SJCRH30 (cell line): ENCODE results near the gene SLC6A11. TPM values are rescaled to one million over a fixed set of nuclear protein-coding genes. Genes with fewer than 3 reads are reported as not detected.

ENCODE experiments used
- DNase-seq, 2 experiments: peaks; one replicate each; pipeline ENCODE4 v3.0.0-alpha.2; 2015 to 2020
- H3K27ac ChIP-seq: fragments of 250-450 bp; sonication (Bioruptor Pico); 2 replicates; pipeline ENCODE4 v1.5.1; 2020; ENCODE audit warnings: mild to moderate bottlenecking, moderate library complexity
- H3K27me3 ChIP-seq: fragments of 250-450 bp; sonication (Bioruptor Pico); 2 replicates; pipeline ENCODE4 v1.5.1; 2020; ENCODE audit warnings: mild to moderate bottlenecking, moderate library complexity
- H3K36me3 ChIP-seq: fragments of 250-450 bp; sonication (Bioruptor Pico); 2 replicates; pipeline ENCODE4 v1.5.1; 2020; ENCODE audit warnings: mild to moderate bottlenecking, moderate library complexity
- H3K4me1 ChIP-seq: fragments of 250-450 bp; sonication (Bioruptor Pico); 2 replicates; pipeline ENCODE4 v1.5.1; 2020; ENCODE audit warnings: mild to moderate bottlenecking, moderate library complexity
- H3K4me3 ChIP-seq: fragments of 250-450 bp; sonication (Bioruptor Pico); 2 replicates; pipeline ENCODE4 v1.5.1; 2020; ENCODE audit warnings: mild to moderate bottlenecking, moderate library complexity
- H3K9me3 ChIP-seq: fragments of 250-450 bp; sonication (Bioruptor Pico); replicated peaks from 2 replicates; pipeline ENCODE4 v1.5.1; 2020; ENCODE audit warnings: mild to moderate bottlenecking, moderate library complexity
- total RNA-seq: library from RNA; depleted of rRNA; stranded (reverse); fragments of >200 nt; shearing (Covaris generic); gene quantifications from 2 replicates; pipeline ENCODE4 v1.2.3, GENCODE V29; 2014

The SLC6A11 gene
- total RNA-seq, 1 experiment from 2014 or later, result not detected

DNA sequence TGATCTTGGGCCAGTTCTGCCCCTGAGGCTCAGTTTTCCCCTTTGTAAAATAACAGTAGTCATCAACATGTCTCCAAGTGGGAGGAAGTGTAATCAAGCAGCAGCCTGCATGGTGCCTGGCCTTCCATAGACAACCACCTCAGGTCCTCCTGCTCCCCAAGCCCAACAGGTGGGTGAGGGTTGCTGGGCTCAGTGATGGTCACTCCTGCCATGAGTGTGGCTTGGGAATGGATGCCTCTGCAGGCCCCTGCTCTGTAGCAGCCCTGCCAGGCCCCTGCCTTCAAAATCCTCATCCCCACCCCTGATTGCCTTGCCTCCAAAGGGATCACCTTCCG lies 117.4 kb downstream of the SLC6A11 start:
- H3K27ac ChIP-seq, result no peak overlapping the region
- H3K4me1 ChIP-seq, result no peaks in the 10 kb centered on the region; the same call in 1 of the 2 replicates

DNA sequence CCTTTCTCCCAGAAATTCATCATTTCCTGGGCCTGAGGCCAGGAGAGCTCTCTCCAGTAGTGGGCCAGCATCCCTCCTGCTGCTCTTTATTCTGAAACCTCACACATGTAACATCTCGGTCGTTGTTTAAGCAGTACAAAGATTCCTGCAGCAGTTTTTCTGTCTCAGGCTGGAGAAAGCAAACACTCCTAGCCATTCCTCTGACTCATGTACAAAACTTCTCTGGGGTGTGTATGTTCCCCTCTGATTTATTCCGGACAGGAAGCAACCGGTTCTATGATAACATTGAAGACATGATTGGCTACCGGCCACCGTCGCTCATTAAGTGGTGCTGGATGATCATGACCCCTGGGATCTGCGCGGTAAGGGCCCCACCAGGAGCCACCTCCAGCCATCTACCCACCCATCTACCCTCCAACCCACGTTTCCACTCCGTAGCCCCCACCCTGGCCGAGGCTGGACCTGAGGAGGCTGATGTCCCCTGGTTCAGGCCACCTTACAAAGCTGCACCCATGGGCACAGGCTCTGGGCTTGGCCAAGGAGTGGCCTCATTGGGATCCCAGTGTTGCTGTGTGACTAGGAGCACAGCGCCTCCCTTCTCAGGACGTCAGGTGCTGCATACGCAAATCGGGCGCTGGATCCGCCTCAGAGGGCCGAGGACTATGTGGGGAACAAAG lies 117.9 kb downstream of the SLC6A11 start:
- H3K27ac ChIP-seq, result no peak overlapping the region
- no peak for DNase-seq
- no peaks in the 10 kb centered on the region for H3K36me3 ChIP-seq
- no peaks in the 10 kb centered on the region; the same call in 1 of the 2 replicates for H3K4me1 ChIP-seq
- H3K4me3 ChIP-seq, result no peak overlapping the region
- H3K27me3 ChIP-seq, result no peaks in the 10 kb centered on the region; the same call in 1 of the 2 replicates
- no peaks in the 10 kb centered on the region for H3K9me3 ChIP-seq

More for the DNA sequence above, 117.4 kb downstream of the SLC6A11 start:
- Histone ChIP-seq H3K27me3 (no peaks in the 10 kb centered on the region; the same call in 1 of the 2 replicates), H3K36me3 (no peaks in the 10 kb centered on the region), H3K9me3 (no peaks in the 10 kb centered on the region), H3K4me3 (no peak overlapping the region)
- no peak for DNase-seq

DNA sequence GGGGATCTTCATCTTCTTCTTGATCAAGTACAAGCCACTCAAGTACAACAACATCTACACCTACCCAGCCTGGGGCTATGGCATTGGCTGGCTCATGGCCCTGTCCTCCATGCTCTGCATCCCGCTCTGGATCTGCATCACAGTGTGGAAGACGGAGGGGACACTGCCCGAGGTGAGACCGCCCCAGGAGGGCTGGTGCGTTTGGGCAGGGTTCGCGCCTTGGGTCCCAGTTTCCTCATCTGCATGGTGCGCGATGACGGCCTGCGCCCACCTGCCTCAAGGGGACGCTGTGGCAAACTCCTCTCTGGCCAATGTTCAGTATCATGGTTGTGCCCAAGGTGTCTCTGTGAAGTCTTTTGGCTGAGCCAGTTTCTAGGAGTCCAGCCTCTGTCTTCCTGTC lies 119.0 kb downstream of the SLC6A11 start:
- DNase-seq, result no peak
- no peak overlapping the region for H3K4me3 ChIP-seq
- no peaks in the 10 kb centered on the region for H3K9me3 ChIP-seq
- no peaks in the 10 kb centered on the region; the same call in 1 of the 2 replicates for H3K4me1 ChIP-seq
- H3K27me3 ChIP-seq, result no peaks in the 10 kb centered on the region; the same call in 1 of the 2 replicates
- H3K36me3 ChIP-seq, result no peaks in the 10 kb centered on the region
- H3K27ac ChIP-seq, result no peak overlapping the region

DNA sequence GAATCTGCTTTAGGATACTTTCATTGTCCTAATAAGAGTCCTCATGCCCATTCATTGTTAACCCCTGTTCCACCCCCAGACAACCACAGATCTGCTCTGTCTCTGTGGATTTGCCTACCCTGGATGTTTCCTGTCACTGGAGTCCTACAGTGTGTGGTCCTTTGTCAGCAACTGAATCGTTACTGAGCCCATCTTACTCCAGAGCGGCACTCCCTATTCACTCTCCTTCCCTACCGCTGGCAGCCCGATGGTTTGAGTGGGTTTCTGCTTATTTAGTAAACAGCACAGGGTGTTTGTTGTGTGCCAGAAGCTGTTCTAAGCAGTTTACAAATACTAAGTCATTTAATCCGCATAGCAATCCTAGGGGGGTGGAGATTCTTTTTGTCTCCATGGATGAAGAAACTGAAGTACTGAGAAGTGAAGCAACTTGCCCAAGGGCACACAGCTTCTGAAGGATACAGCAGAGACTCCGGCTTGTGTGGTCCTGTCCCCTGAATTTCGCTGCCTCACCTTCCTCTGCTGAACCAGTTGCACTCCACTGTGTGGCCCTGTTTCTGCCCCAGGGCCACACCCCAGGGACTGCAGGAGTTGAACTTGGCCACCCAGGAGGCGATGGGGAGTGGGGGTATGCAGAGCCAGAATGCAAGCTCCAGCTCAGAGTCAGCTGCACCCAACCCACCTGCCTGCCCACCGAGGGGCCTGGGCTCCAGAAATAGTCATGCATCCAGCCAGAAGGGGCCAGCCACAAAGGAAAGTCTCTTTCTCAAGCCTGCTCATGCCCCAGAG lies 120.0 kb downstream of the SLC6A11 start:
- peak; percentile 51 to 63 for DNase-seq
- peak overlapping the region; percentile 36; the same call in 1 of the 2 replicates for H3K27ac ChIP-seq
- H3K4me1 ChIP-seq, result no peaks in the 10 kb centered on the region; the same call in 1 of the 2 replicates
- H3K36me3 ChIP-seq, result no peaks in the 10 kb centered on the region
- no peaks in the 10 kb centered on the region for H3K9me3 ChIP-seq
- no peak overlapping the region for H3K4me3 ChIP-seq
- no peaks in the 10 kb centered on the region; the same call in 1 of the 2 replicates for H3K27me3 ChIP-seq

DNA sequence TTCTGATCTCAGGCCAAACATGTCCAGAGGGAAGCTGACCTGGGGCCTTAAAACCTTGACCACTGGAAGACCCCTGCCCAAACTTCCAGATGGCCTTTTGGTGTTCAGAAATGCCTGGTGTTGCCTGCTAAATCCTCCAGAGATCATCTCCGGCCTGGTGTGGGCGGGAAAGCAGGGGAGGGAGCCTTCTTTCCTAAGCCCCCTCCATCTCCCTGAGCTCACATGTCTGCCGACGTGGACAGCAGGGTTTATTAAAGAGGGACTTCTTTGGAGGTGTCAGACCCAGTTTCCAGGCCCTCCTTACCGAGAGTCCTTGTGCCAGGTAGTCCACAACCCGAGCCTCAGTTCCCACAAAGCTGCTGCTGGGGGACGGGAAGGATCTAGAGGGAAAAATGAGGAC lies 120.7 kb downstream of the SLC6A11 start:
- Histone ChIP-seq H3K4me3 (no peak overlapping the region), H3K4me1 (peaks cover 1% of the 10 kb centered on the region; the same call in 1 of the 2 replicates), H3K9me3 (no peaks in the 10 kb centered on the region), H3K27ac (peak overlapping the region; percentile 36; the same call in 1 of the 2 replicates), H3K36me3 (no peaks in the 10 kb centered on the region), H3K27me3 (no peaks in the 10 kb centered on the region; the same call in 1 of the 2 replicates)
- DNase-seq, result peak in 1 of 2 experiments; percentile 17

DNA sequence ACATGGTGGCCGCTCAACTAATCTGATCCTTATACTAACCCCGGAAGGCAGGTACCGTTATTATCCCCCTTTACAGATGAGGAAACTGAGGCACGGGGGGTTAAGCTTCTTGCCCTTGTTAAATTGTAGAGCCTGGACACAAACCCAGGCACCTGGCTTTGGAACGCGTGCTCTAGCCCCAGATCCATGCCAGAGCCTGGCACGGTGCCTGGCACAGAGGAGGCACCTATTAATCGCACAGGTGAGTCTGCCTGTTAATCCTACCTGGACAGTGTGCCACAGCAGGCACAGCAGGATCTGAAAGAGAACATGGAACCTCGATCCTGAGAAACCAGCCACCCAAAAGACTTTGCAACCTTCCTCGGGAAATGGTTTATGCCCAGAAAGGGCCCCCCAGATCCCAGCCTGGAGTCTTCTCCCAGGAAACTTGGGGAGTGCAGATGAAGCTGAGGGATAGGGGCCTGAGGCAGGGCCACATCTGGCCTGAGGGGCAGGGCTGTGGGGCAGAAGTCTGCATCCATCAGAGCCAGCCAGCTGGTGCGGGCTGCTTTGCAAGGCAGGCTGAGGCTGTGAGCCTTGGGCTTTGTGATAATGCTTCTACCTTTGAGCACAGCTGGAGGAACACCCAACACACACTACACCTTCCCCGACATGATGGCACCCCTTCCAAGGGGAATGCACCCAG lies 121.3 kb downstream of the SLC6A11 start:
- Histone ChIP-seq H3K27me3 (no peaks in the 10 kb centered on the region; the same call in 1 of the 2 replicates), H3K4me1 (peaks cover 3% of the 10 kb centered on the region; the same call in 1 of the 2 replicates), H3K9me3 (no peaks in the 10 kb centered on the region), H3K27ac (no peak overlapping the region), H3K36me3 (no peaks in the 10 kb centered on the region), H3K4me3 (no peak overlapping the region)
- no peak for DNase-seq

DNA sequence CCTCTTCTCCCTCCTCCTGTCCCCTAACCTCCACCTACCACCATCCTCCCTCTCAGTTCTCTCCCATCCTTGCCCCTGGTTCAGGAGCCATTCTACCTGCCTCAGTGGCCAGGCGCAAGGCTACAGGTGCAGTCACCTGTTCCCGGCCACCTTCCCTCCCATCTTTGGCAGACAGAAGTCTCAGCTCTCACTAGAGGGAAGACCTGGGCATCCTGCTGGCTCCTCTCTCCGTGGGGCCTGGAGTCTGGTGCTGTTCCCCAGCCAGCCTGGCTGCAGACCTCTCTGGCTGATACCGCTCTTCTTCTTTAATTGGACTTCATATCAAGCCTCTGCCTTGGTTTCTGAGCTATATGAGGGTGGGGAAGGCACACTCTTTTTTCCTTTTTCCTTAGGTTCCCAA lies 123.5 kb downstream of the SLC6A11 start:
- Histone ChIP-seq H3K4me1 (peaks cover 3% of the 10 kb centered on the region; the same call in 1 of the 2 replicates), H3K9me3 (no peaks in the 10 kb centered on the region), H3K36me3 (no peaks in the 10 kb centered on the region), H3K27me3 (no peaks in the 10 kb centered on the region; the same call in 1 of the 2 replicates), H3K27ac (no peak overlapping the region), H3K4me3 (no peak overlapping the region)
- no peak for DNase-seq

DNA sequence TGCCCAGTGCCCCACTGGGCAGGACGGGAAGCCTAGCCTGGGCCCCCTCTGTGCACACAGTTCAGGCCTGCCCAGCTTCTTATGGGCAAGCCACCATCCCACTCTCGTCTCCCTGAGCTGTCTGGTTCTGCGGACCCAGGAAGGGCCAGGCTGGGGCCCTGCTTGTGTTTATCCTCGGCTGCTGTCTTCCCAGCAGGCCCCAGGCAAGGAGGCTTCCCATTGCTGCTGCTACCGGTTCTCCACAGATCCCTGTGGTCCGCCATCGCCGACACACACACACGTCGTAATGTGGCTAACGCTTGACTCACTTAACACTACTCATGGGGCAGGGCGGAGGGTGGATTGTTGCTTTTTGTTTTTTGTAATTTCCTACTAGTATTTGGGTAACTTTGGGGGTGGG lies 124.1 kb downstream of the SLC6A11 start:
- Histone ChIP-seq H3K27me3 (no peaks in the 10 kb centered on the region; the same call in 1 of the 2 replicates), H3K27ac (no peak overlapping the region), H3K4me1 (peaks cover 3% of the 10 kb centered on the region; the same call in 1 of the 2 replicates), H3K36me3 (no peaks in the 10 kb centered on the region), H3K9me3 (no peaks in the 10 kb centered on the region), H3K4me3 (no peak overlapping the region)
- DNase-seq, result no peak

DNA sequence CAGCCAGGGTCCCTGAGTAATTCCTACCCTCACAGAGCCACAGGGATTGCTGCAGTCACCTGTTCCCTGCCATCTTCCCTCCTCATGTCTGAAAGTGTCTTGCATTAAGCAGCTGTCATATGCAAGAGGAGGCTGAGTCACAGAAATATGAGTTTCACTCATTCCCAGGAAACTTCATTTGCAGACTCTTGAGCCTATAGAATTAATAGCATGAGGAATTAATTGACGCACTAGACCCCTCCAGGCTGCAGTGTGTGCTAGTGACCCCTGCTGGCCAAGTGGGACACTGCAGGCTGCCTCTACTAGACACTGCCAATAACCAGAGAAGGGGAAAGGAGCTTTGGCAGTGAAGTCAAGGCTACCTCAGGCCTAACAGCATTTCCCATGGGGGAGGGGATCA lies 125.9 kb downstream of the SLC6A11 start:
- Histone ChIP-seq H3K27ac (no peak overlapping the region), H3K27me3 (no peaks in the 10 kb centered on the region), H3K9me3 (no peaks in the 10 kb centered on the region), H3K4me3 (no peak overlapping the region), H3K4me1 (peaks cover 3% of the 10 kb centered on the region; the same call in 1 of the 2 replicates), H3K36me3 (no peaks in the 10 kb centered on the region)
- DNase-seq, result peak; percentile 26 to 53

DNA sequence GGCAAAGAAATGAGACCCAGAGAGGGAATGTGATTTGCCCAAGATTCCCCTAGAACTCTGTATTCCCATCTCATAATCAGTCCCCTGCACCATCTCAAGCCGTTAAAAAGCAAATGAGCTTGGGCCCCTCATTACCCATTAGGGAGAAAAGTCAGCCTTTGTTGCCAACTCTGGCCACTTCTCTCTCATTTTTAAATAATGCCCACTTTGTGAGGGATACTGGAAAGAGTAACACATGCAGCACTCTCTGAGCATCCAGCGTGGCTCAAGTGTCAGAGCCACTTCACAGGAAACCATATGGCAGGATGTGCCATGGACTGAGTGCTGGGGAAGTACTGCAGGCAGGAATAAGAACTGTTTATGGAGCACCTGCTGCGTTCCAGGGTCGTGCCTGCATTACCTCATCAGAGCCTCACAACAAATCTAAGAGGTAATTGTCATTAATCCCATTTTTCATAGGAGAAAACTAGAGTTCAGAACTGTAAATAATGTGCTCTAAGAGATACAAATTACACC lies 126.7 kb downstream of the SLC6A11 start:
- 0 out of 2 replicates have a peak, but pooled peaks cover 3% of the 10 kb centered on the region for H3K4me1 ChIP-seq
- H3K27me3 ChIP-seq, result no peaks in the 10 kb centered on the region
- H3K4me3 ChIP-seq, result no peak overlapping the region
- no peak for DNase-seq
- H3K9me3 ChIP-seq, result no peaks in the 10 kb centered on the region
- H3K27ac ChIP-seq, result no peak overlapping the region
- no peaks in the 10 kb centered on the region for H3K36me3 ChIP-seq

DNA sequence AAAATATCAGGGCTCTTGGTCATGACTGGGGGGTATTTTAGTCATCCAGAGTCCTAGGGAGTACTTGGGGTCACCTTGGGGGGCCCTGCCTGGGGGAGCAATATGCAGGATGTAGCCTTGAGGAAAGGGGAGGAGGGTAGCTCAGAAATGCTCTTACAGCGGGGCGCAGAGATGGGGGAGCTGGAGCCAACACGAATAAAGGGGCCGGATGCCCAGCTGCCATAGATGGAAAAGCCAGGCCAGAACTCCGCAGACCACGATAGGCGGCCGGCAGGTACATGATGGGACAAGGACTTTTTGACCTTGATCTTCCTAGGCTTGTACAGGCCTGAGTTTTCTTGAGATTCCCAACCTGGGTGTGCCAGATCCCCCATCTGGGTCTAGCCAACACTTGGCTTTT lies 128.8 kb downstream of the SLC6A11 start:
- no peak for DNase-seq
- Histone ChIP-seq H3K4me1 (0 out of 2 replicates have a peak, but pooled peaks cover 3% of the 10 kb centered on the region), H3K36me3 (no peaks in the 10 kb centered on the region), H3K27me3 (0 out of 2 replicates have a peak, but pooled peaks cover 8% of the 10 kb centered on the region), H3K27ac (no peak overlapping the region), H3K9me3 (no peaks in the 10 kb centered on the region), H3K4me3 (no peak overlapping the region)

DNA sequence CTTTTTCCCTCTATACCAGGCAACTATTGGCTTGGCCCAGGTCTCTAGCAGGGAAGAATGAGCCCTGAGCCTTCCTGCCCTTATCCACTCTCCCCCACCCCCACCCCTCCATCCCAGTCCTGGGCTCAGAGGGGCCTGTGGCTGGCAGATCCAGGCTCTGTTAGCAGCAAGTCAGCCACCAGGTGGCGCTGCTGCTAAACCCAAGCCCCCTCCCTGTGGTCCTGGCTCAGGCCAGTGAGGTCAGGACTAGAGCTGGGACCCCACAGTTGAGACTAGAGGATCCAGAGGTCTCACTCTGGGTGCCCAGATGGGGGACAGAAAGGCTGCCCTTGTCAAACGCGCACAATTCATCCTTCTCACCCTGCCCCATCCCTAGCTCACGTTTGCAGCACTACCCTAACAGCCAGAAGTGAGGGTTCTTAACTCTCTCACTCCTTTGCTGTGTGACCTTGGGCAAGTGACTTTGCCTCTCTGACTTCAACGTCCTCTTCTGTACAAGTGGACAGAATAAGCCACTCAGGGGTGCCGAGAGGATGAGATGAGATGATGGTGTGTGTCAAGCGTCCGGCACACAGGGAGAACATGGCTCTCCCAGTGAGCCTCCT lies 129.8 kb downstream of the SLC6A11 start:
- H3K4me3 ChIP-seq, result no peak overlapping the region
- no peaks in the 10 kb centered on the region for H3K36me3 ChIP-seq
- peak; percentile 68 to 85 for DNase-seq
- H3K9me3 ChIP-seq, result no peaks in the 10 kb centered on the region
- no peak overlapping the region for H3K27ac ChIP-seq
- H3K4me1 ChIP-seq, result 0 out of 2 replicates have a peak, but pooled peaks cover 3% of the 10 kb centered on the region
- H3K27me3 ChIP-seq, result 0 out of 2 replicates have a peak, but pooled peaks cover 8% of the 10 kb centered on the region

DNA sequence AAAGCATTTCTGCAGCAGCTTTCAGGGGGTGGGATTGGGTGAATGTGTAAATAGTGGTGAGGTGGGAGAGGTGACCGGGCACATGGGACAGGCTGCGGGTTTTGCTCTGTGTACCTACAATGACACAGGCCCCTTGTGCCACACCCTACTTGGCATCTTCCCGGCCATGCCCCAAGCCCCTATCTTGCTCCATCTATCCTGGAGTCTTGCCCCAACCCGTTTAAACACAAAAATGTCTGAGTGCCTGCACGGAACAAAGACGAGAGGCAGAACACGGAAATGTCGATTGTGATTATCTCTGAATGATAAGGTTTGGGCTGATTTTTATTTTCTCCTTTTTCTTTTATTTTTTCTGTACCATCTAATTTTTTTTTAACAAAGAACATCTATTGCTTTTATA lies 130.5 kb downstream of the SLC6A11 start:
- Histone ChIP-seq H3K4me3 (no peak overlapping the region), H3K27ac (no peak overlapping the region), H3K36me3 (no peaks in the 10 kb centered on the region), H3K4me1 (0 out of 2 replicates have a peak, but pooled peaks cover 5% of the 10 kb centered on the region), H3K27me3 (0 out of 2 replicates have a peak, but pooled peaks cover 8% of the 10 kb centered on the region), H3K9me3 (no peaks in the 10 kb centered on the region)
- DNase-seq, result no peak

DNA sequence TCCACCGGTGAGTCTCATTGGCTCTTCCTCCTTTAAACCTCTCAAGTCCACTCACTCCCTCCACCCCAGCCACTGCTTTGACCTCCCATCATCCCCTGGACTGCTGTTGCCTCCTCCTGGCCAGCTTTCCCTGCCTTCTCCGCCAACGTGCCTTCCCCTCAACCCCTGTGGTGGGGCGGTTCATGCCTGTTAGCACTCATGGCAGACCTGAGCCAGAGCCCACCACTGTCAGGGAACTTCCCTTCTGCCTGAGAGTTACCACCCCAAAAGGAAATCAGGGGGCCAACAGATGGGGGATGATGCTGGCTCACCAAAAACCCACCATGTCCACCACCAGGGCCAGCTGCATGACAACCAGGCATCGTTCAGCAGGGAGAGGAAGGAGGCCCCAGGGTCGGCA lies 132.3 kb downstream of the SLC6A11 start:
- no peak for DNase-seq
- H3K4me1 ChIP-seq, result 0 out of 2 replicates have a peak, but pooled peaks cover 2% of the 10 kb centered on the region
- H3K27me3 ChIP-seq, result 0 out of 2 replicates have a peak, but pooled peaks cover 8% of the 10 kb centered on the region
- H3K9me3 ChIP-seq, result no peaks in the 10 kb centered on the region
- H3K4me3 ChIP-seq, result no peak overlapping the region
- no peak overlapping the region for H3K27ac ChIP-seq
- no peaks in the 10 kb centered on the region for H3K36me3 ChIP-seq
